ENCODE results near the gene SAPCD2.

The SAPCD2 gene

GRCh38 chr9:137082222-137082924 lies 12.0 kb upstream of the SAPCD2 start:
- no peak for DNase-seq (ENCODE audit: low read depth in 2 of 2)

- no peak for DNase-seq (ENCODE audit: low read depth in 2 of 2)
Measured at GRCh38 chr9:137080260-137081122, 10.1 kb upstream of the SAPCD2 start.

GRCh38 chr9:137079401-137079787 lies 9.0 kb upstream of the SAPCD2 start:
- no peak for DNase-seq (ENCODE audit: low read depth in 2 of 2)

GRCh38 chr9:137078701-137079400 lies 8.5 kb upstream of the SAPCD2 start:
- DNase-seq (ENCODE audit: low read depth in 2 of 2) = no peak

- no peak for DNase-seq (ENCODE audit: low read depth in 2 of 2)
Measured at GRCh38 chr9:137077758-137078693, 7.7 kb upstream of the SAPCD2 start.

GRCh38 chr9:137077010-137077747 lies 6.8 kb upstream of the SAPCD2 start, which contains the start of gene UAP1L1:
UAP1L1 (plus strand) TSS chr9:137077517; CDS start chr9:137077533, 16 bp downstream.
- no peak for DNase-seq (ENCODE audit: low read depth in 2 of 2)

- no peak for DNase-seq (ENCODE audit: low read depth in 2 of 2)
Measured at GRCh38 chr9:137076636-137077009, 6.3 kb upstream of the SAPCD2 start.

- no peak for DNase-seq (ENCODE audit: low read depth in 2 of 2)
Measured at GRCh38 chr9:137075275-137075775, 5.0 kb upstream of the SAPCD2 start.

GRCh38 chr9:137074657-137075274 lies 4.4 kb upstream of the SAPCD2 start:
- DNase-seq (ENCODE audit: low read depth in 2 of 2) = no peak

- no peak for DNase-seq (ENCODE audit: low read depth in 2 of 2)
Measured at GRCh38 chr9:137073992-137074399, 3.6 kb upstream of the SAPCD2 start.

- DNase-seq (ENCODE audit: low read depth in 2 of 2) = no peak
Measured at GRCh38 chr9:137071282-137071681, 925 bp upstream of the SAPCD2 start.

- DNase-seq (ENCODE audit: low read depth in 2 of 2) = no peak
Measured at GRCh38 chr9:137070906-137071275, 534 bp upstream of the SAPCD2 start.

- no peak for DNase-seq (ENCODE audit: low read depth in 2 of 2)
Measured at GRCh38 chr9:137069508-137070091, 757 bp downstream of the SAPCD2 start.

GRCh38 chr9:137068539-137069507 lies 1.5 kb downstream of the SAPCD2 start:
- DNase-seq (ENCODE audit: low read depth in 2 of 2) = no peak

GRCh38 chr9:137067860-137068538 lies 2.4 kb downstream of the SAPCD2 start:
- DNase-seq (ENCODE audit: low read depth in 2 of 2) = no peak

GRCh38 chr9:137066096-137066861 lies 4.1 kb downstream of the SAPCD2 start:
- no peak for DNase-seq (ENCODE audit: low read depth in 2 of 2)

GRCh38 chr9:137065336-137065967 lies 4.9 kb downstream of the SAPCD2 start:
- DNase-seq (ENCODE audit: low read depth in 2 of 2) = no peak
